Choroid plexus epithelial cell (primary cell): ENCODE data around the gene NID1.

Experiments used
- DNase-seq: peaks from one replicate; pipeline ENCODE4 v3.0.0-alpha.2; 2010; ENCODE audit warnings: low read depth
- H3K4me3 ChIP-seq: 2 replicates; pipeline ENCODE4 v1.5.1; 2011; ENCODE audit warnings: low read depth, mild to moderate bottlenecking, control low read depth, low read length, moderate library complexity
- TF ChIP-seq, protein P1 (sequence below): conservative IDR thresholded peaks from 2 replicates; pipeline ENCODE4 v1.5.1; 2011; ENCODE audit warnings: low read depth, mild to moderate bottlenecking, control low read depth, inconsistent platforms, low read length, moderate library complexity

NID1 gene

GRCh38 chr1:236065509-236066005, 667 bp upstream of the NID1 start:
- peak overlapping the region; percentile 89 for H3K4me3 ChIP-seq
- no peak for DNase-seq
- TF ChIP-seq, protein P1, sequence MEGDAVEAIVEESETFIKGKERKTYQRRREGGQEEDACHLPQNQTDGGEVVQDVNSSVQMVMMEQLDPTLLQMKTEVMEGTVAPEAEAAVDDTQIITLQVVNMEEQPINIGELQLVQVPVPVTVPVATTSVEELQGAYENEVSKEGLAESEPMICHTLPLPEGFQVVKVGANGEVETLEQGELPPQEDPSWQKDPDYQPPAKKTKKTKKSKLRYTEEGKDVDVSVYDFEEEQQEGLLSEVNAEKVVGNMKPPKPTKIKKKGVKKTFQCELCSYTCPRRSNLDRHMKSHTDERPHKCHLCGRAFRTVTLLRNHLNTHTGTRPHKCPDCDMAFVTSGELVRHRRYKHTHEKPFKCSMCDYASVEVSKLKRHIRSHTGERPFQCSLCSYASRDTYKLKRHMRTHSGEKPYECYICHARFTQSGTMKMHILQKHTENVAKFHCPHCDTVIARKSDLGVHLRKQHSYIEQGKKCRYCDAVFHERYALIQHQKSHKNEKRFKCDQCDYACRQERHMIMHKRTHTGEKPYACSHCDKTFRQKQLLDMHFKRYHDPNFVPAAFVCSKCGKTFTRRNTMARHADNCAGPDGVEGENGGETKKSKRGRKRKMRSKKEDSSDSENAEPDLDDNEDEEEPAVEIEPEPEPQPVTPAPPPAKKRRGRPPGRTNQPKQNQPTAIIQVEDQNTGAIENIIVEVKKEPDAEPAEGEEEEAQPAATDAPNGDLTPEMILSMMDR = no peak

DNA sequence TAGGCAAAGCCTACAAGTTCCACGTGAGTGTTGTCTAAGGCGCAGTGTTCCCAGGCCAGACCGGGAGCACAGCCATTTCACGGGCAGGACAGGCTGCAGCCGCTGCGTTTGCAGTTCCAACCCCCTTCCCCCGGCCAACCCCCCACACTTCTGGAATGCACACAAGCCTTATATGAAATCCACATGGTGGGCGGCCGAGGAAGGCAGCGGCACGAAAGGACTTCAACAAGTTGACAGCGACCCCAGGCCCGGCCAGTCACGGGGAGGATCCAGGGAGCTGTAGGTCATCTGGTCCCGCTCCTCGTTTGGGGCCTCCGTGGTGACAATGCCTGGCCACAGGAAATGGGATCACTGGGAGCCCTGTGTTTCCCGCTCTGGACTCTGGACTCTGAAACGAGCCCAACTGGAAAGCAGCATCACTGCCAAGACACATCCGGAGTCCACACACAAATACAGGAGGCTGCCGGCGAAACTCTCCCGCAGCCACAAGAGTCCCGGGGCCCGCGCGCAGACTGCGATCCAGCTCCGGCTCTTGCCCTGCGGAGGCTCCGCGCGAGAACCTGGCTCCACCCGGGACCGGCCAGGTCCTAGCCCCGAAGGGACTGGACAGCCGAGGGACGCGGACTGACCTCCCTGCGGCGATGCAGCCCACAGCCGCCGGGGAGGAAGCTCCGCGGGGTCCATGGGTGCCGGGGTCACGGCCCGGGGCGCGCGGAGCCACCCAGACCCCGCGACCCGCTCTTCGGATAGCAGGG, 794 bp downstream of the NID1 start:
- peak overlapping the region; percentile 89 for H3K4me3 ChIP-seq
- TF ChIP-seq, protein P1 = no peak
- peak; percentile 76 for DNase-seq

DNA sequence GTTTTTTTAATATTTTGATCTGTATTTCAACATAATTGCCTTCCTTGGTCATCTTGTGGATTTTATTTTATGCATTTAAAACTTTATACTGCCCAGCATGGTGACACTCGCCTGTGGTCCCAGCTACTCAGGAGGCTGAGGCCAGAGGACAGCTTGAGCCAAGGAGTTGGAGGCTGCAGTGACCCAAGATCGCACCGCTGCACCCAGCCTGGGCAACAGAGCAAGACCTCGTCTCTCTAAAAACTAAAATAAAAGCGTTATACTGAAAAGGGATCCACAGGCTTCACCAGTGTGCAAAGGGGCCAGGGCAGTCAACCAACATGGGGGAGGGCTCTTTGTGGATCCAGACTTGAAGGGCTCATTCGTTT, 1.4 kb downstream of the NID1 start:
- H3K4me3 ChIP-seq = peak overlapping the region; percentile 89
- no peak for DNase-seq
- TF ChIP-seq, protein P1 = no peak

DNA sequence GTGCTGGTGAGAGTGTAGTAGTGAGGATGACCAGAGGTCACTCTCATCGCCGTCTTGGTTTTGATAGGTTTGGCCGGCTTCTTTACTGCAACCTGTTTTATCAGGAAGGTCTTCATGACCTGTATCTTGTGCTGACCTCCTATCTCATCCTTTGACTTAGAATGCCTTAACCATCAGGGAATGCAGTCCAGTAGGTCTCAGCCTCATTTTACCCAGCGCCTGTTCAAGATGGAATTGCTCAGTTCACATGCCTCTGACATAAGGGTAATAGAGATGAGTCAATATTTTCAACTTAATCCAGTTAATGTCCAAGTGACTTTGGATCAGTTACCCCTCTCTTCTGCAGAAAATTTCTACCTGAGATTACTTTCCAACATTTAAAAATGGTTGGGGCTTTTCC, 4.6 kb downstream of the NID1 start:
- no peak overlapping the region for H3K4me3 ChIP-seq
- no peak for DNase-seq
- TF ChIP-seq, protein P1 = no peak

DNA sequence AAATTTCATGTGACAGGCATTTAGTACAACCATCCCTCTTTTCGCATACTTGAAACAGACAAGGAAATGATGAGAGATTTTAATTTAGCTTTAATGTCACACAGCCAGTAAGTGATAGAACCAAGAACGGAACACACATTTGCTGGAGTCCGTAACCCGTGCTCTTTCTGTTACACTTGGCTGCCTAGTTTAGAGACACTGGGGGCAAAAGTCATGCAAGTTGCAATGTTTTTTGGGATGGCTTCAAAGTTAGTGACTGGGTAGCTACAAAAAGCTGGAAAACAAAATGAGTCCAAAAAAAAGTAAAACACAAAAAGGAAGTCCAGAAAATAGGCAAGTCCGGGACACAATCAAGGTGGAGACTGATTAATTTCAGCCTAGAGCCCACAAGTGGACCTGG, 5.9 kb downstream of the NID1 start:
- TF ChIP-seq, protein P1 = no peak
- H3K4me3 ChIP-seq = no peak overlapping the region
- DNase-seq = no peak

GRCh38 chr1:236058141-236058934, 6.6 kb downstream of the NID1 start:
- DNase-seq = peak; percentile 53
- TF ChIP-seq, protein P1 = no peak
- H3K4me3 ChIP-seq = no peak overlapping the region
